ENCODE data around the gene WNT1.

DNA sequence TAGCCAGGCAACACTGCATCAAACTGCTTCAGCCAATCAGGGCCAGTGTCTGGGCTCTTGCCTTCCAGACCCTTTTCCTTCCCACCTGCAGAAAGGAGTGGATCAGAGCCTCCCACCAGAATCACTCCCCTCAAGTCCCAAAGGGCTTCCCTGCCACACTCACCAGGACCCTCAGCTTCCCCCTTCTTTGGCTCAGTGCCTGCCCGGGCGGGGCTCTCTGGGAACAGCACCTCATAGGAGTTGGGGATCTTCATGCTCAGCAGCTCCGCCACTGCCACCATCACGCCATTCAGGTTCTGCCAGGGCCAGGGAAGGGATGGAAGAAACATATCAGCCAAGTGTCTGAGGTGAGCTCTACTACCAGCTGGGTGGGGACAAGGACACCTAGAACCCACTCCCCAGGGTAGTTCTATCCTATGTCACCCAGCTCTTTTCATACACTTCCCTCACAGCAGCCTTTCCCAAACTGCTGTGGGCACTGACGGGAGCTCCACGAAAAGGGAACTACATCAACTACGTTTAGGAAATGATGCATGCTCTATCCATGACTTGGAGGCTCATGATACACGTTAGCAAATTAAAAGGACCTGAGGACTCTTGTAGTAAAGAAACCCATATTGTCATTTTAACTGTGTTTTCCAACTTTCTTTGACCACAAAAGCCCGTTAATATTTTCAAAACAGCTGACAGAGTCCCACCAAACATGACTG is 49.9 kb downstream of the WNT1 start:
- TF ChIP-seq POLR2A (IDR thresholded peaks at IDR 0.05) = no peak
- TF ChIP-seq, protein P1, sequence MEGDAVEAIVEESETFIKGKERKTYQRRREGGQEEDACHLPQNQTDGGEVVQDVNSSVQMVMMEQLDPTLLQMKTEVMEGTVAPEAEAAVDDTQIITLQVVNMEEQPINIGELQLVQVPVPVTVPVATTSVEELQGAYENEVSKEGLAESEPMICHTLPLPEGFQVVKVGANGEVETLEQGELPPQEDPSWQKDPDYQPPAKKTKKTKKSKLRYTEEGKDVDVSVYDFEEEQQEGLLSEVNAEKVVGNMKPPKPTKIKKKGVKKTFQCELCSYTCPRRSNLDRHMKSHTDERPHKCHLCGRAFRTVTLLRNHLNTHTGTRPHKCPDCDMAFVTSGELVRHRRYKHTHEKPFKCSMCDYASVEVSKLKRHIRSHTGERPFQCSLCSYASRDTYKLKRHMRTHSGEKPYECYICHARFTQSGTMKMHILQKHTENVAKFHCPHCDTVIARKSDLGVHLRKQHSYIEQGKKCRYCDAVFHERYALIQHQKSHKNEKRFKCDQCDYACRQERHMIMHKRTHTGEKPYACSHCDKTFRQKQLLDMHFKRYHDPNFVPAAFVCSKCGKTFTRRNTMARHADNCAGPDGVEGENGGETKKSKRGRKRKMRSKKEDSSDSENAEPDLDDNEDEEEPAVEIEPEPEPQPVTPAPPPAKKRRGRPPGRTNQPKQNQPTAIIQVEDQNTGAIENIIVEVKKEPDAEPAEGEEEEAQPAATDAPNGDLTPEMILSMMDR (IDR thresholded peaks at IDR 0.05) = no peak
